Measurements from ENCODE around the gene DOCK3. TPM values are rescaled to one million over a fixed set of nuclear protein-coding genes. Genes with fewer than 3 reads are reported as not detected.

DOCK3 gene
- total RNA-seq, 1 donor: 0.36 TPM

GRCh38 chr3:51350751-51351150 lies 676.0 kb downstream of the DOCK3 start:
- H3K9me3 ChIP-seq (ENCODE audit: low read depth, low read length): no peaks in the 10 kb centered on the region
- no peak for TF ChIP-seq CTCF (IDR thresholded peaks at IDR 0.05; ENCODE audit: extremely low read depth, low read depth, low read length)
- H3K79me2 ChIP-seq (ENCODE audit: insufficient read depth, low read length): no peaks in the 10 kb centered on the region
- H3K27me3 ChIP-seq (ENCODE audit: insufficient read depth, low read length): no peaks in the 10 kb centered on the region
- H3K4me1 ChIP-seq (ENCODE audit: insufficient read depth, low read length): no peaks in the 10 kb centered on the region
- H3K27ac ChIP-seq (ENCODE audit: low read depth, low read length): no peak overlapping the region
- H4K20me1 ChIP-seq (ENCODE audit: insufficient read depth, low read length): no peaks in the 10 kb centered on the region
- no peak overlapping the region for H3K4me3 ChIP-seq (ENCODE audit: insufficient read depth, low read length)
- H2AFZ ChIP-seq (ENCODE audit: low read length): peak overlapping the region; percentile 11
- H3K4me2 ChIP-seq (ENCODE audit: insufficient read depth, low read length): no peak overlapping the region
- DNase-seq (ENCODE audit: insufficient read length, low spot score, missing footprints): no peak
- no peaks in the 10 kb centered on the region for H3K36me3 ChIP-seq (ENCODE audit: insufficient read depth, low read length)

GRCh38 chr3:51353131-51353530 lies 678.4 kb downstream of the DOCK3 start:
- Histone ChIP-seq H3K27ac (ENCODE audit: low read depth, low read length) (no peak overlapping the region), H3K79me2 (ENCODE audit: insufficient read depth, low read length) (no peaks in the 10 kb centered on the region), H3K36me3 (ENCODE audit: insufficient read depth, low read length) (no peaks in the 10 kb centered on the region), H3K9me3 (ENCODE audit: low read depth, low read length) (no peaks in the 10 kb centered on the region), H3K4me1 (ENCODE audit: insufficient read depth, low read length) (no peaks in the 10 kb centered on the region), H3K4me2 (ENCODE audit: insufficient read depth, low read length) (no peak overlapping the region), H3K4me3 (ENCODE audit: insufficient read depth, low read length) (no peak overlapping the region), H3K27me3 (ENCODE audit: insufficient read depth, low read length) (no peaks in the 10 kb centered on the region), H2AFZ (ENCODE audit: low read length) (no peak overlapping the region), H4K20me1 (ENCODE audit: insufficient read depth, low read length) (no peaks in the 10 kb centered on the region)
- DNase-seq (ENCODE audit: insufficient read length, low spot score, missing footprints): no peak
- no peak for TF ChIP-seq CTCF (IDR thresholded peaks at IDR 0.05; ENCODE audit: extremely low read depth, low read depth, low read length)

- Histone ChIP-seq H3K36me3 (ENCODE audit: insufficient read depth, low read length) (no peaks in the 10 kb centered on the region), H3K4me3 (ENCODE audit: insufficient read depth, low read length) (no peak overlapping the region), H4K20me1 (ENCODE audit: insufficient read depth, low read length) (no peaks in the 10 kb centered on the region), H3K9me3 (ENCODE audit: low read depth, low read length) (no peaks in the 10 kb centered on the region), H3K27me3 (ENCODE audit: insufficient read depth, low read length) (no peaks in the 10 kb centered on the region), H3K27ac (ENCODE audit: low read depth, low read length) (no peak overlapping the region), H3K79me2 (ENCODE audit: insufficient read depth, low read length) (no peaks in the 10 kb centered on the region), H3K4me2 (ENCODE audit: insufficient read depth, low read length) (no peak overlapping the region), H3K4me1 (ENCODE audit: insufficient read depth, low read length) (no peaks in the 10 kb centered on the region), H2AFZ (ENCODE audit: low read length) (peak overlapping the region; percentile 23)
- no peak for DNase-seq (ENCODE audit: insufficient read length, low spot score, missing footprints)
- no peak for TF ChIP-seq CTCF (IDR thresholded peaks at IDR 0.05; ENCODE audit: extremely low read depth, low read depth, low read length)
Observed at GRCh38 chr3:51353691-51354090, 679.0 kb downstream of the DOCK3 start.

GRCh38 chr3:51354172-51354571 lies 679.4 kb downstream of the DOCK3 start:
- H3K36me3 ChIP-seq (ENCODE audit: insufficient read depth, low read length): no peaks in the 10 kb centered on the region
- H3K4me2 ChIP-seq (ENCODE audit: insufficient read depth, low read length): no peak overlapping the region
- TF ChIP-seq CTCF (IDR thresholded peaks at IDR 0.05; ENCODE audit: extremely low read depth, low read depth, low read length): no peak
- no peaks in the 10 kb centered on the region for H4K20me1 ChIP-seq (ENCODE audit: insufficient read depth, low read length)
- no peak overlapping the region for H3K27ac ChIP-seq (ENCODE audit: low read depth, low read length)
- H3K4me1 ChIP-seq (ENCODE audit: insufficient read depth, low read length): no peaks in the 10 kb centered on the region
- no peaks in the 10 kb centered on the region for H3K27me3 ChIP-seq (ENCODE audit: insufficient read depth, low read length)
- no peak overlapping the region for H3K4me3 ChIP-seq (ENCODE audit: insufficient read depth, low read length)
- no peaks in the 10 kb centered on the region for H3K9me3 ChIP-seq (ENCODE audit: low read depth, low read length)
- no peaks in the 10 kb centered on the region for H3K79me2 ChIP-seq (ENCODE audit: insufficient read depth, low read length)
- H2AFZ ChIP-seq (ENCODE audit: low read length): no peak overlapping the region
- DNase-seq (ENCODE audit: insufficient read length, low spot score, missing footprints): no peak

All from osteoblast (primary cell).